Measurements from ENCODE around the gene SULT1A3.
"Not testable (repeated sequence)": the region's sequence is repeated elsewhere in the genome, so short reads cannot be mapped to it uniquely, and the experiment has no call there.

The SULT1A3 gene

GRCh38 chr16:30187556-30187865, 11.5 kb upstream of the SULT1A3 start:
- DNase-seq, result no peak

DNA sequence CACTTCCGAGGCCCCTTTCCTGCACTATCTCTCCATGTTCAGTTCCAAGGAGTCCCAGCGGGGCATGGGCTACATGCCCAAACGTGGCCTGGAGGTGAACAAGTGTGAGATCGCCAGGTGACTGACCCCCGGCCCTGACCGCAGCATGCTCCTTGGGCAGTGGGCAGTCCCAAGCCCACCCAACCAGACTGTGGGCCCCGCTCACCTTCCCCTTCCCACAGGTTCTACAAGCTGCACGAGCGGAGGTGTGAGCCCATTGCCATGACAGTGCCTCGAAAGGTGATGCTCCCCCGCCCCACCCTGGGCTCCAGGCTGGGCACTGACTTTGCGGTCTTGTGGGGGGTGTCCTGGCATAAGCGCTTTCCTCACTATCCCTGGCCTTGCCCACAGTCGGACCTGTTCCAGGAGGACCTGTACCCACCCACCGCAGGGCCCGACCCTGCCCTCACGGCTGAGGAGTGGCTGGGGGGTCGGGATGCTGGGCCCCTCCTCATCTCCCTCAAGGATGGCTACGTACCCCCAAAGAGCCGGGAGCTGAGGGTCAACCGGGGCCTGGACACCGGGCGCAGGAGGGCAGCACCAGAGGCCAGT, 11.0 kb upstream of the SULT1A3 start:
- peak; percentile 16 for DNase-seq

- DNase-seq, result not testable (repeated sequence)
Measured at GRCh38 chr16:30191158-30191557, 7.9 kb upstream of the SULT1A3 start.

DNA sequence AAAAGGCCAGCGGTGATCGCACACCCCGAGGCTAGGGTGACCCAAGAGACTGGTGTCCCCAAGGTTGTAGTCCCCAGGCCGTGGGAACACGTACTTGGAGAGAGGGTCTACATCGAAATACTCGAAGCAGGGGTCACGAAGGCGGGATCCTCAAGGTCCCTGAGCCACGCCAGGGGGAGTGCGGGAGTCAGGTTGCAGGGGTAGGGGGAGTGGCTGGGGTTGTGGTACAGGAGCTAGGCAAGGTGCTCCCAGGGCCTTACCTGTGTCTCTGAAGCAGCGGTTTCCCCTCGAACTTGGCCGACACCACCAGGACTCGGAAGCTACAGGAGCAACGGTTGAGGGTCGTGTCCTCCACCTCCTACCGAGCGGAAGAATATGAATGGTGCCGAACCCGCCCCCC, 6.0 kb upstream of the SULT1A3 start:
- DNase-seq, result not testable (repeated sequence)

DNA sequence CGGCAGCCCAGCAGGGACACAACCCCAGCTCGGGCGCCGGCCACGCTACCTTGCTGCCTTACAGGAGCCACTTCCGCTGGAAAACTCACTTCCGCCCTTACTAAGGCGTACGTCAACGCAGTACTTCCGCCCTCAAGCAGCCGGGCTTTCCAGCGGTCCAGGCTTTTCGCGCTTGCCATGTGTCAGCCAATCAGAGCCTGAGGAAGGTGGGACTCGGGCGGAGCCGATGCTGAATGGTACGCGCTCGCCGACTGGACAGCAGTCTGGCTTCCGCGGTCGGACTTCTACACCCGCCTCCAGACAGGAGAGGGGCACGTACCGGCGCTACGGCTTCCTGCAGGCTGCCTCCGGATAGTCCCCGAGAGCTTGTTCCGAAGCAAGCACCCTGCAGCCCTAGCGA, 5.4 kb upstream of the SULT1A3 start, which contains the start of the genes BOLA2B and SLX1A:
BOLA2B (minus strand) TSS at position 52 of the 400 bp plus-strand sequence. CDS start 71 bp downstream, outside the sequence.
SLX1A (plus strand) TSS at position 261 of the 400 bp plus-strand sequence. CDS start 210 bp downstream, outside the sequence.
- DNase-seq, result not testable (repeated sequence)

DNA sequence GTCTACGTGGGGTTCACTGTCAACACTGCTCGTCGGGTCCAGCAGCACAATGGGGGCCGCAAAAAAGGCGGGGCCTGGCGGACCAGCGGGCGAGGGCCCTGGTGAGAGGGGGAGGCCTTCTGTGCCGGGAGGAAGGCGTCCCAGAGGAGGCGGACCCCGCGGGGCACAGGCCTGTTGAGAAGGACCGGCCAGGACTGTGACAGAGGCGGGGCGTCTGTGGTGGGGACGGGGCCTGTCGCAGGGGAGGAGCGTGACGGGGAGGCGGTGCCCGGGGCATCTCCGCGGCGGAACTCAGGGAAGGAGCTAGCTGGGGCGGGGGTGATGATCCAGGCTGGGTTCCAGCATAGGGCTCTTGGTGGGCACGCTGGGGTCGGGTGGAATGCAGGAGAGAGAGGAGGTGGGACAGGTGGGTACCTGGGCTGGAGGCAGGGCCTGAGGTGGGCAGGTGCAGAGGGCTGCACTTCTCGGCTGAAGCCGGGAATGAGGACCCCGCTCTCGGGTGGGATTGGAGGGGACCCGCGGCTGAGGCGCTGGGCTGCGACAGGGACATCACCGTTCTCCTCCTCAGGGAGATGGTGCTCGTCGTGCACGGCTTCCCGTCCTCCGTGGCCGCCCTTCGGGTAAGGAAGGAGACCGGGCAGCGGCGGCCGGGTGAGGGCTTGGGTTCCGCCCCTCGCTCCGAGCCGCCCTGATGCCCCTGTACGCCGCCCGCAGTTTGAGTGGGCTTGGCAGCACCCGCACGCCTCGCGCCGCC, 4.7 kb upstream of the SULT1A3 start:
- DNase-seq, result not testable (repeated sequence)

GRCh38 chr16:30197001-30197400, 2.1 kb upstream of the SULT1A3 start:
- DNase-seq, result not testable (repeated sequence)

GRCh38 chr16:30199608-30200343, 721 bp downstream of the SULT1A3 start:
- DNase-seq, result not testable (repeated sequence)

DNA sequence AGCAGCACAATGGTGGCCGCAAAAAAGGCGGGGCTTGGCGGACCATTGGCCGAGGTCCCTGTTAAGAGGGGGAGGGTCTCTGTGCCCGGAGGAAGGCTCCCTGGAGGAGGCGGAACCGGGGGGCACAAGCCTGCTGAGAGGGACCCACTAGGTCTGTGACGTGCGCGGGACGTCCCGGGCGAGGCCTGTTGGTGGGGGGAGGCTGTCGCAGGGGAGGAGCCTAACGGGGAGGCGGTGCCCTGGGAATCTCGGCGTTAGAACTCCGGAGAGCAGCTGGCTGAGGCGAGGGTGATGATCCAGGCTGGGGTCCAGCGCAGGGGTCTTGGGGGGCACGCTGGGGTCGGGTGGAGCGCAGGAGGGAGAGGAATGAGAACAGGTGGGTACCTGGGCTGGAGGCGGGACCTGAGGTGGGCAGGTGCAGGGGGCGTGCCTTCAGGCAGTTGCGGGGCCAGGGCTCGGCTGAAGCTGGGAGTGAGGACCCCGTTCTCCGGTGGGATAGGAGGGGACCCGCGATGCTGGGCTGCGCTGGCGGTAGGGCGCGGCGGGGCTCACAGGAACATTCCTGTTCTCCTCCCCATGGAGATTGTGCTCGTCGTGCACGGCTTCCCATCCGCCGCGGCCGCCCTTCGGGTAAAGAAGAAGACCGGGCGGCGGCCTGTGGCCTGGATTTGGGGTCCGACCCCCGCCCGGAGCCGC, 6.6 kb downstream of the SULT1A3 start:
- DNase-seq, result not testable (repeated sequence)

- not testable (repeated sequence) for DNase-seq
Measured at GRCh38 chr16:30206252-30206651, 7.2 kb downstream of the SULT1A3 start.

DNA sequence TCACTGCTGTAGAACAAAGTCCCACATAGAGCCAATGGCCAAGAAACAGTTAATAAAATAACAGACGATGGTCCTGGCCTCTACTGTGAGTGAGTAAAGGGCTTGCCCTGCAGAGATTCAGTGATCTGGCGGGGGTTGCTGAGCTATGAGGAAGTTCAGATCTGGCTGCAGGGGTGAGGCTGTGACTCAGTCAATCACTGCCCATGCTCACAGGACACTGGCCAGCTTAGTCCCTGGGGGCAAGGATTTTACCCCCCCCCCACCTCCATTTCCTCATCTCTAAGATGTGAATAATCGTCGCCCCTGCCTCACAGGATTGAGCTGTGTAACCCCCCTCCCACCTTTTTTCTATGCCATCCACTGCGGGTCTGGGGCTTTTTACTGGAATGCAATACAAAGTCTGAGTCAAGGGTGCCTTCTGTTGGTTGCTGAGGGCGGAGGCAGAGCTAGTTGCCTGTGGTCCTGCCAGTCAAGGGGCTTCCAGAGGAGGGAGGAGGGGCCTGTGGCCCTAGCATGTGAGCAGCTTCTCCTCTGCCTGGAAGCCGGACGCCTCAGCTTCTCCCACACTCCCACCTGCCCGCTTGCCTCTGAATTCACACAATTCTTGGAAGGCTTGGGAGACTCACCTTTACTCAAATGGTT, 8.1 kb downstream of the SULT1A3 start:
- not testable (repeated sequence) for DNase-seq

- DNase-seq, result peak; percentile 33
Measured at GRCh38 chr16:30209032-30209431, 10.0 kb downstream of the SULT1A3 start.

DNA sequence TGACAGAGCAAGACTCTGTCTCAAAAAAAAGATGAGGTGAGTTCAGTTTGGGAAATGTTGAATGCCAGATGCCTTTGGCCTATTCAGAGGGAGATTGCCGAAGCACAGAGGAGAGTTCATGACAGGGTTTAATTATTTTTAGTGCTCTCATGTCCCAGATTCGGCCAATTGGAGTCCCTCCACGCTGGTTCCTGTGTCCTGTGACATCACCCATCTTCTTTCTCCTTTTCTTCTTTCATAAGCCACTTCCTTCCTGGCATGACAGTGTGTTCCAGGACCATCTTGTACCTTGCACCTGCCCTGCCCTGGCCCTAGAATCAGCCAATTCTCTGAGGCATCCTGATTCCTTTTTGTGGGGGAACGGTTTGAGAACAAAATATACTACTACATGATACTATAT, 12.4 kb downstream of the SULT1A3 start:
- not testable (repeated sequence) for DNase-seq

DNA sequence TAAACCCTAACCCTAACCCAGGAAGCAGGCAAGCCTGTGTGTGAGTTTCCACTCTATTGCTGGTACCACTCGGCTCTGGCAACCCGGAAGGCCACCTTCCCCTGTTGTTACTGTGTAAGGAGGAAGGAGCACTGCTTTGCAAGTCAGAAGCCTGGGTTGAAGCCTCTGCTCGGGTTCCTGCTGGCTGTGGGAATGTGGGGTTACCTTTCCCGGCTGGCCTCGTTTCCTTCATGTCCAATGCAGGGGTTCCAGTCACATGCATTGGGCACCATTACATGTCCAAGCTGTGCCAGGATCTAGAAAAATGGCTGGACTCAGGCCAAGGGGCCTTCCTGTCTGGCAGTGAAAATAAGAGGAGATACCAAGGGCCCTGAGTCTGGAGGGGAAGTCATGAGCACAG, 18.0 kb downstream of the SULT1A3 start:
- DNase-seq, result not testable (repeated sequence)

GRCh38 chr16:30248379-30248778, 49.3 kb downstream of the SULT1A3 start, which contains the start of gene NPIPB13:
Gene NPIPB13, minus strand, starts transcription at chr16:30248479. Its CDS starts 2,906 bp downstream, at chr16:30245573.
- DNase-seq, result not testable (repeated sequence)
